ENCODE data around the gene IL4R. TPM values are rescaled to one million over a fixed set of nuclear protein-coding genes. Genes with fewer than 3 reads are reported as not detected.

IL4R gene
- total and polyA plus RNA-seq, 2 of the 13 experiments (the other 11 are each of a cell fraction or from before 2014, with no cell fraction given), result 15.9 to 49.6 TPM

GRCh38 chr16:27367461-27368357 is 53.9 kb downstream of the IL4R start (continued):
- TF ChIP-seq, protein P1, sequence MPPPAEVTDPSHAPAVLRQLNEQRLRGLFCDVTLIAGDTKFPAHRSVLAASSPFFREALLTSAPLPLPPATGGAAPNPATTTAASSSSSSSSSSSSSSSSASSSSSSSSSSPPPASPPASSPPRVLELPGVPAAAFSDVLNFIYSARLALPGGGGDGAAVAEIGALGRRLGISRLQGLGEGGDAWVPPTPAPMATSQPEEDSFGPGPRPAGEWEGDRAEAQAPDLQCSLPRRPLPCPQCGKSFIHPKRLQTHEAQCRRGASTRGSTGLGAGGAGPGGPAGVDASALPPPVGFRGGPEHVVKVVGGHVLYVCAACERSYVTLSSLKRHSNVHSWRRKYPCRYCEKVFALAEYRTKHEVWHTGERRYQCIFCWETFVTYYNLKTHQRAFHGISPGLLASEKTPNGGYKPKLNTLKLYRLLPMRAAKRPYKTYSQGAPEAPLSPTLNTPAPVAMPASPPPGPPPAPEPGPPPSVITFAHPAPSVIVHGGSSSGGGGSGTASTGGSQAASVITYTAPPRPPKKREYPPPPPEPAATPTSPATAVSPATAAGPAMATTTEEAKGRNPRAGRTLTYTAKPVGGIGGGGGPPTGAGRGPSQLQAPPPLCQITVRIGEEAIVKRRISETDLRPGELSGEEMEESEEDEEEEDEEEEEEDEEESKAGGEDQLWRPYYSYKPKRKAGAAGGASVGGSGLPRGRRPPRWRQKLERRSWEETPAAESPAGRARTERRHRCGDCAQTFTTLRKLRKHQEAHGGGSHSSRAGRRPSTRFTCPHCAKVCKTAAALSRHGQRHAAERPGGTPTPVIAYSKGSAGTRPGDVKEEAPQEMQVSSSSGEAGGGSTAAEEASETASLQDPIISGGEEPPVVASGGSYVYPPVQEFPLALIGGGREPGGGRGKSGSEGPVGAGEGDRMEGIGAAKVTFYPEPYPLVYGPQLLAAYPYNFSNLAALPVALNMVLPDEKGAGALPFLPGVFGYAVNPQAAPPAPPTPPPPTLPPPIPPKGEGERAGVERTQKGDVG (CRISPR knock-in tag; IDR thresholded peaks at IDR 0.05; ENCODE audit: borderline replicate concordance), result no peak
- TF ChIP-seq ZNF709 (CRISPR knock-in tag; IDR thresholded peaks at IDR 0.05) (no peak), TFE3 (CRISPR knock-in tag; IDR thresholded peaks at IDR 0.05) (no peak), YY1 (IDR thresholded peaks at IDR 0.05; ENCODE audit: insufficient read depth, insufficient replicate concordance, low read depth, low read length) (no peak), ZNF768 (CRISPR knock-in tag; IDR thresholded peaks at IDR 0.05) (peak; percentile 99), ZNF549 (CRISPR knock-in tag; IDR thresholded peaks at IDR 0.05) (no peak), AHR (CRISPR knock-in tag; IDR thresholded peaks at IDR 0.05) (peak; percentile 46; the same call in 1 of the 2 replicates), KDM1A (CRISPR knock-in tag; IDR thresholded peaks at IDR 0.05) (peak; percentile 43; the same call in 1 of the 2 replicates), GFI1 (CRISPR knock-in tag; IDR thresholded peaks at IDR 0.05; ENCODE audit: borderline replicate concordance) (no peak), HBP1 (CRISPR knock-in tag; IDR thresholded peaks at IDR 0.05; ENCODE audit: low read depth) (no peak), CCAR2 (optimal IDR thresholded peaks at IDR 0.05; ENCODE audit: low read depth, low read length) (no peak), ZNF207 (IDR thresholded peaks at IDR 0.05; ENCODE audit: borderline replicate concordance) (no peak), RERE (CRISPR knock-in tag; IDR thresholded peaks at IDR 0.05; ENCODE audit: low read depth) (no peak)
- TF ChIP-seq, protein P2, sequence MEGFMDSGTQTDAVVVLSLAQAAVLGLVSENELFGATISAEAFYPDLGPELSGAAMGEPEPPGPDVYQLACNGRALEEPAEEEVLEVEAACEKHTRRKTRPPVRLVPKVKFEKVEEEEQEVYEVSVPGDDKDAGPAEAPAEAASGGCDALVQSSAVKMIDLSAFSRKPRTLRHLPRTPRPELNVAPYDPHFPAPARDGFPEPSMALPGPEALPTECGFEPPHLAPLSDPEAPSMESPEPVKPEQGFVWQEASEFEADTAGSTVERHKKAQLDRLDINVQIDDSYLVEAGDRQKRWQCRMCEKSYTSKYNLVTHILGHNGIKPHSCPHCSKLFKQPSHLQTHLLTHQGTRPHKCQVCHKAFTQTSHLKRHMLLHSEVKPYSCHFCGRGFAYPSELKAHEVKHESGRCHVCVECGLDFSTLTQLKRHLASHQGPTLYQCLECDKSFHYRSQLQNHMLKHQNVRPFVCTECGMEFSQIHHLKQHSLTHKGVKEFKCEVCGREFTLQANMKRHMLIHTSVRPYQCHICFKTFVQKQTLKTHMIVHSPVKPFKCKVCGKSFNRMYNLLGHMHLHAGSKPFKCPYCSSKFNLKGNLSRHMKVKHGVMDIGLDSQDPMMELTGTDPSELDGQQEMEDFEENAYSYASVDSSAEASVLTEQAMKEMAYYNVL (CRISPR knock-in tag; IDR thresholded peaks at IDR 0.05; ENCODE audit: borderline replicate concordance), result no peak; the same call in 1 of the 2 replicates

All from HepG2 (cell line).